ENCODE results near the gene PPM1E.

DNA sequence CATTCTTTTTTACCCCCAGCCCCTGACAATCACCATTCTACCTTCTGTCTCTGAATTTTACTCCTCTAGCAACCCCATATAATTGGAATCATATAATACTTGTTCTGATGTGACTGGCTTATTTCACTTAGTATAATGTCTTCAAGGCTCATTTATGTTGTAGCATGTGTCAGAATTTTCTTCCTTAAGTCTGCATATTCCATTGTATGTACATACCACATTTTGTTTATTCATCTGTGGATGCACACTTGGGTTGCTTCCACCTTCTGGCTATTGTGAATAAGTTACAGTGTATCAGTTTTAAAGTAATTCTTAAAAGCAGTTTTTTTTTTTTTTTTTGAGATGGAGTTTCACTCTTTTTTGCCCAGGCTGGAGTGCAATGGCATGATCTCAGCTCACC, 24.7 kb upstream of the PPM1E start:
- no peak for TF ChIP-seq POLR2AphosphoS5 (IDR thresholded peaks at IDR 0.05)
- no peak for TF ChIP-seq POLR2A (IDR thresholded peaks at IDR 0.05)
- TF ChIP-seq, protein P1, sequence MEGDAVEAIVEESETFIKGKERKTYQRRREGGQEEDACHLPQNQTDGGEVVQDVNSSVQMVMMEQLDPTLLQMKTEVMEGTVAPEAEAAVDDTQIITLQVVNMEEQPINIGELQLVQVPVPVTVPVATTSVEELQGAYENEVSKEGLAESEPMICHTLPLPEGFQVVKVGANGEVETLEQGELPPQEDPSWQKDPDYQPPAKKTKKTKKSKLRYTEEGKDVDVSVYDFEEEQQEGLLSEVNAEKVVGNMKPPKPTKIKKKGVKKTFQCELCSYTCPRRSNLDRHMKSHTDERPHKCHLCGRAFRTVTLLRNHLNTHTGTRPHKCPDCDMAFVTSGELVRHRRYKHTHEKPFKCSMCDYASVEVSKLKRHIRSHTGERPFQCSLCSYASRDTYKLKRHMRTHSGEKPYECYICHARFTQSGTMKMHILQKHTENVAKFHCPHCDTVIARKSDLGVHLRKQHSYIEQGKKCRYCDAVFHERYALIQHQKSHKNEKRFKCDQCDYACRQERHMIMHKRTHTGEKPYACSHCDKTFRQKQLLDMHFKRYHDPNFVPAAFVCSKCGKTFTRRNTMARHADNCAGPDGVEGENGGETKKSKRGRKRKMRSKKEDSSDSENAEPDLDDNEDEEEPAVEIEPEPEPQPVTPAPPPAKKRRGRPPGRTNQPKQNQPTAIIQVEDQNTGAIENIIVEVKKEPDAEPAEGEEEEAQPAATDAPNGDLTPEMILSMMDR (IDR thresholded peaks at IDR 0.05), result no peak

All from breast epithelium (tissue), 3 donors.